ENCODE measurements around the gene EID2B.

EID2B gene

DNA sequence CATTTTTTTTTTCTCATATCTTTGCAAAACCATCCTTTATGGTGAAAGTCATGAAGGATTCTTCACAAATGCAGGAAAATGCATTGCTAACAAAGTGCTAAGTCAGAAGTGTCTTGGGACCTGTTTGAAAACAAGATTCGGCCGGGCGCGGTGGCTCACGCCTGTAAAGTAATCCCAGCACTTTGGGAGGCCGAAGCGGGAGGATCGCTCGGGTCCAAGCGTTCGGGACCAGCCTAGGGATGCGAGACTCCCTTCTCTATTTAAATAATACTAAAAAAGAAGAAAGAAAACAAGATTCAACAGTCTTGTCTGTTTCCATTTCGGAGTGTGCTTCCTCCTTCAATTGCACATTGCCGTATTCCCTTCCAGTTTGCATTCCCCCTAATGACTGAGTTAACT, 819 bp downstream of the EID2B start:
- no peak for DNase-seq (ENCODE audit: low spot score)

DNA sequence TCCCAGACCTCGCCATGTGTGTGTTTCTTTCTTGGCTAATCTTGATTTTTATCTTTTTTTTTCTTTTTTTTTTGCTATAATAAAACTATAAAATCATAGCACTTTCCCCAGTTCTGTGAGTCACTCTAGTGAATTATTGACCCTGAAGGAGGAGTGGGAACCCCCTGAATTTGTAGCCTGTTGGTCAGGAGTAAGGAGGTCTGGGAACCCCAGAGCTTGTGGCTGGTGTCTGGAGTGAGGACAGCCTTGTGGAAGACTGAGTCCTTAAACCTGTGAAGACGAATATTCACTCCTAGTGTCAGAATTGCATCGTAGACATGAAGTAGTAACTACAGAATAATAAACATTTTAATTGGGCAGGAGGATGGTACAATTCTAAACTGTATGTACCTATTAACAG, 7.4 kb downstream of the EID2B start:
- no peak for DNase-seq (ENCODE audit: low spot score)

DNA sequence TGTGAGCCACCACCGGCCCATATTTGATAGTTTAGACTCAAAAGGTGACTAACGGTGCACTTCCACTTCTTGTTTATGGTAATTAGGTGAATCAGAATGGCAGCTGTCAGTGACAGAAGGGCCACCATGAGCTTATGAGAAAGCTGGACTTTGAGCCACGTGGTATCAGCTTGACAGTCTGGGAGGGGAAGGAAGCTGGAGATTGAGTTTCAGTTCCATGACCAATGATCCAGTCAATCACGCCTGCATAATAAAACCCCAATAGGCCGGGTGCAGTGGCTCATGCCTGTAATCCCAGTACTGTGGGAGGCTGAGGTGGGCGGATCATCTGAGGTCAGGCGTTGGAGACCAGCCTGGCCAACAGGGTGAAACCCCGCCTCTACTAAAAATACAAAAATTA, 8.2 kb downstream of the EID2B start:
- no peak for DNase-seq (ENCODE audit: low spot score)

GRCh38 chr19:39520541-39521484, 11.8 kb downstream of the EID2B start:
- no peak for DNase-seq (ENCODE audit: low spot score)

DNA sequence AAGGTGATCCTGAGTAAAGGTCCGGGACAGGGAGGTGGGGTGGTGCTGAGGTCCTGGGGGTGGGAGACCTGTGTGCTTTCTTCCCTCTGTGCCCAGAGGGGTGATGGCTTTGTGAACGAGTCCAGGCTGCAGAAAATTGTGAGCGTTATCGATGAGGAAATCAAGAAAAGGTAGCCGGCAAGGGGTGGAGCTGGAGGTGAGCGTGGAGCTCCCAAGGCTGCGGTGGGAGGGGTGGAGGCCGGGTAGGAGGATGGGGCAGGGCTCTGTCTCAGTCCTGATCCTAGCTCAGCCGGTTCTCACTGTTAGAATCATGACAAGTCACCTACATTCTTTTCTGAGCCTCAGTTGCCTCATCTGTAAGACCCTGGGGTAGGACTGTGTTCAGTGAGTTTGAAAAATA, 13.7 kb downstream of the EID2B start:
- DNase-seq (ENCODE audit: low spot score) = no peak

- no peak for DNase-seq (ENCODE audit: low spot score)
Observed at GRCh38 chr19:39518458-39518857, 14.2 kb downstream of the EID2B start.

DNA sequence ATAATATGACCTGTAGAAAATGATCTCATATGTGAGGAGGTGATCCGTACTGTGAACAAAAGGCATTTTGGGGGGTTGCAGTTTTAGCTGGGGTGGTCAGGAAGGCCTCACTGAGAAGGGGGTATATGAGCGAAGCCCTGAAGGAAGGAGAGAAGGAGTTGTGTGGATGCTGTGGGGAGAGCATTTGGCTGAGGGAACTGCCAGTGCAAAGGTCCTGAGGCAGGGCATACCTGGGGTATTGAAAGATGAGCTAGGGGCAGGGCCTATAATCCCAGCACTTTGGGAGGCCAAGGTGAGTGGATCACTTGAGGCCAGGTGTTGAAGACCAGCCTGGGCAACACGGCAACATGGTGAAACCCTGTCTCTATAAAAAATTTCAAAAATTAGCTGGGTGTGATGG, 15.2 kb downstream of the EID2B start:
- no peak for DNase-seq (ENCODE audit: low spot score)

- DNase-seq (ENCODE audit: low spot score) = no peak
Observed at GRCh38 chr19:39516270-39516669, 16.4 kb downstream of the EID2B start.

DNA sequence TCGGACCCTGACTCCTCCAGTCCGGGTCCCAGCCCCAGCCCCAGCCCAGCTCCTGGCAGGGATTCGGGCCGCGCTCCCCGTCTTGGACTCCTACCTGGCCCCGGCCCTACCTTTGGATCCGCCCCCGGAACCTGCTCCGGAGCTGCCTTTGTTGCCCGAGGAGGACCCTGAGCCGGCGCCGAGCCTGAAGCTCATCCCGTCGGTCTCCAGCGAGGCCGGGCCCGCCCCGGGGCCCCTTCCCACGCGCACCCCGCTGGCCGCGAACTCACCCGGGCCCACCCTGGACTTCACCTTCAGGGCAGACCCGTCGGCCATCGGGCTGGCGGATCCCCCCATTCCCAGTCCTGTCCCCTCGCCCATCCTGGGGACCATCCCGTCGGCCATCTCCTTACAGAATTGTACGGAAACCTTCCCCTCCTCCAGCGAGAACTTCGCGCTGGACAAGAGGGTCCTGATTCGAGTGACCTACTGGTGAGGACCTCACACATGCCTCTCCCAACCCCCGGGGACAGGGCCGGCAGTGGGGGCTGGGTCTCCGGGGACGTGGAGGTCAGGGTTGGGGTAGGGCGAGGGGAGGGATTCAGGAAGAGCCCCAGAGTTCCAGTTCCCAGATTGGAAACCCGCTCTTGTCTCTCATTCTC, 17.0 kb downstream of the EID2B start:
- DNase-seq (ENCODE audit: low spot score) = no peak

- no peak for DNase-seq (ENCODE audit: low spot score)
Observed at GRCh38 chr19:39514840-39515550, 17.7 kb downstream of the EID2B start, which contains the start of gene SELENOV. Gene SELENOV (plus strand): TSS chr19:39515139. CDS start chr19:39515213, 74 bp downstream.

DNA sequence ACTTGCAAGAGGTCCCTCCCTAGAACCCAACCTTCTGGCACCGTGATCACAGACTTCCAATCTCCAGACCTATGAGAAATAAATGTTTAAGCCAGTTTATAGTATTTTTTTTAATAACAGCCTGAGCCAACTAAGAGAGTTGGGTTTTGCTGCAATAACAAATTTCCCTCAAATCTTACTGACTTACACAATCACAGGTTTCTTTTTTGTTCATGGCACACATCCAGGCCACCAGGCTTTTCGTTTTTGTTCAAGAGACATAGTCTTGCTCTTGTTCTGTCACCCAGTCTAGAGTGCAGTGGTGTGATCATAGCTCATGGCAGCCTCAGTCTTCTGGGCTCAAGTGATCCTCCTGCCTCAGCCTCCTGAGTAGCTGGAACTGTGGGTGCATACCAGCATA, 19.7 kb downstream of the EID2B start:
- no peak for DNase-seq (ENCODE audit: low spot score)

GRCh38 chr19:39509233-39509632, 23.4 kb downstream of the EID2B start:
- no peak for DNase-seq (ENCODE audit: low spot score)

- DNase-seq (ENCODE audit: low spot score) = no peak
Observed at GRCh38 chr19:39508629-39509028, 24.0 kb downstream of the EID2B start.

GRCh38 chr19:39507715-39508364, 24.8 kb downstream of the EID2B start:
- DNase-seq (ENCODE audit: low spot score) = no peak

DNA sequence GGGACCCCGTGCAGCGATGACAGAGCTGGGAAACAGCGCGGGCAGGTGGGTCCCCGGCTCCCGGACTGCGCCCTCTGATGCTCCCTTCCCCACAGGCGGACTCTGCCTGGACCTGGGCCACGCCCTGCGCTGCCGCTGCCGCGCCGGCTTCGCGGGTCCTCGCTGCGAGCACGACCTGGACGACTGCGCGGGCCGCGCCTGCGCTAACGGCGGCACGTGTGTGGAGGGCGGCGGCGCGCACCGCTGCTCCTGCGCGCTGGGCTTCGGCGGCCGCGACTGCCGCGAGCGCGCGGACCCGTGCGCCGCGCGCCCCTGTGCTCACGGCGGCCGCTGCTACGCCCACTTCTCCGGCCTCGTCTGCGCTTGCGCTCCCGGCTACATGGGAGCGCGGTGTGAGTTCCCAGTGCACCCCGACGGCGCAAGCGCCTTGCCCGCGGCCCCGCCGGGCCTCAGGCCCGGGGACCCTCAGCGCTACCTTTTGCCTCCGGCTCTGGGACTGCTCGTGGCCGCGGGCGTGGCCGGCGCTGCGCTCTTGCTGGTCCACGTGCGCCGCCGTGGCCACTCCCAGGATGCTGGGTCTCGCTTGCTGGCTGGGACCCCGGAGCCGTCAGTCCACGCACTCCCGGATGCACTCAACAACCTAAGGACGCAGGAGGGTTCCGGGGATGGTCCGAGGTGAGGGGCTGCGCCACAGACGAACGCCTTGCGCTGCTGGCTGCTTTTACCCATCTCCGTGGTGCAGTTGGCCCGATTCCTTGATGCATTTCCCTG, 25.5 kb downstream of the EID2B start:
- DNase-seq (ENCODE audit: low spot score) = peak; percentile 62

- DNase-seq (ENCODE audit: low spot score) = no peak
Observed at GRCh38 chr19:39506598-39506943, 26.1 kb downstream of the EID2B start.

DNA sequence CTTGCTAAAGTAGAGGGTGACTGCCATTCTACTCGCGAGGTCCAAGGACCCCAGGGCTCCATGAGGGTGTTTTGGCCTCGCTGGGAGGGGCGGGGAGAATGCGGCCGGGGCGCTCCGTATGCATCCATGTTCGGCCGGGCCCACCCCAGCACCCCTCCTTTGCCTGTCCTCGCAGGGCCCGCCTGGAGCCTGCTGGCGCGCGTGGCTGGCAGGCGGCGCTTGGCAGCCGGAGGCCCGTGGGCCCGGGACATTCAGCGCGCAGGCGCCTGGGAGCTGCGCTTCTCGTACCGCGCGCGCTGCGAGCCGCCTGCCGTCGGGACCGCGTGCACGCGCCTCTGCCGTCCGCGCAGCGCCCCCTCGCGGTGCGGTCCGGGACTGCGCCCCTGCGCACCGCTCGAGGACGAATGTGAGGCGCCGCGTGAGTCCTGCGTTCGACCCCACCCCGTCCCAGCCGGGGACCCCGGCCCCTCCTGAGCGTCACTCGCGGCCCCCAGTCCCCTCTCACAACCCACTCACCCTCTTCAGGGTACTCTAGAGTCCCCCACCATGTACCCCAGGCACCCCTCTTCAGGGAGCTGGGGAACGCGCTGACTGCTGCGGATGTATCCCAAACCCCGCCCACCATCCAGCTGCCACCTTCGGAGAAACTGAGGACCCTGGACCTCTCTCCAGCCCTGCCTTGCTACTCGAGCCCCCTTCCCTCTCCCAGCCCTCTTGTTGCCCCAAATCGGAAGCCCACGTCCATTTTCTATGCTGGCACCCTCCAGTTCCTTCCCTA, 29.8 kb downstream of the EID2B start:
- DNase-seq (ENCODE audit: low spot score) = peak; percentile 72

DNA sequence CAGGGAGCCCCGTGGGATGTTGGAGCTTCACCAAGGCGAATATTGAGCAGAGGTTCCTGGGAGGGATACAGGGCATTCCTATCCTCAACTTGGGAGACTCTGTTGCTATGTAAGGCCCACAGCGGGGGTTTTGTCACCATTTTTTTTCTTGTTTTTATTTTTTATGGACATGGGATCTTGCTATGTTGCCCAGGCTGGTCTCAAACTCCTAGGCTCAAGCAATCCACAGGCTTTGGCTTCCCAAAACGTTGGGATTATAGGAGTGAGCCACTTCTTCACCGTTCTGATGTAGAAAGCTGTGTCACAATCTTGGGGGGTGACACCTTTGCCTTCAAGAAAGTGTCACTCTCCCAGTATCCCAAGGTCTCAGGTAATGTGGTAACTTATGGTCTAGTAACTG, 31.3 kb downstream of the EID2B start:
- no peak for DNase-seq (ENCODE audit: low spot score)

- no peak for DNase-seq (ENCODE audit: low spot score)
Observed at GRCh38 chr19:39500543-39500942, 32.1 kb downstream of the EID2B start.

GRCh38 chr19:39499932-39500331, 32.7 kb downstream of the EID2B start:
- DNase-seq (ENCODE audit: low spot score) = no peak
